K562 (cell line): ENCODE measurements around the gene VEGFB. TPM values are rescaled to one million over a fixed set of nuclear protein-coding genes. Genes with fewer than 3 reads are reported as not detected.

Experiments used
- DACH1 ChIP-seq: fragments of 450-650 bp; IDR thresholded peaks from 2 replicates; pipeline ENCODE4 v1.6.1; 2018; ENCODE audit not compliant: partially characterized antibody
- ZNF124 ChIP-seq: sonication (generic); formaldehyde crosslinking; IDR thresholded peaks from 2 replicates; pipeline ENCODE4 v1.8.1; 2022; ENCODE audit warnings: missing genetic modification reagents
- polyA plus RNA-seq, 8 experiments: library from polyadenylated mRNA; depleted of rRNA in 4 of 8; stranded (reverse) in 5 of 8; unstranded in 3 of 8; fragments of >200 nt; fragmentation: Nextera tagmentation in 2 of 8; fragmentation: Illumina TruSeq in 1 of 8; extraction: Ambion mirVana in 2 of 8; extraction: Trizol in 1 of 8; gene quantifications; 2 replicates each; pipeline versions ENCODE4 v1.2.1 to v1.2.3, GENCODE V29; 2011 to 2014; ENCODE audit warnings: inconsistent platforms in 1 of 8, missing spikeins in 1 of 8
- total RNA-seq, 7 experiments: library from RNA; depleted of rRNA in 6 of 7; stranded (reverse); fragments of >200 nt in 6 of 7; fragmentation: Illumina TruSeq in 2 of 7; extraction: Trizol in 2 of 7; gene quantifications; 2 replicates each; pipeline versions ENCODE4 v1.2.1 to v1.2.3, GENCODE V29; 2011 to 2021; ENCODE audit warnings: low replicate concordance in 1 of 7
- TF ChIP-seq, protein P1 (sequence below): sonication (generic); formaldehyde crosslinking; IDR thresholded peaks from 2 replicates; pipeline ENCODE4 v1.8.0; 2023; ENCODE audit warnings: missing genetic modification reagents, mild to moderate bottlenecking, borderline replicate concordance

Gene VEGFB
- total and polyA plus RNA-seq, 9 of the 15 experiments (the other 6 are each of a cell fraction or from before 2014, with no cell fraction given), result 11.0 to 83.4 (median 25.7) TPM

DNA sequence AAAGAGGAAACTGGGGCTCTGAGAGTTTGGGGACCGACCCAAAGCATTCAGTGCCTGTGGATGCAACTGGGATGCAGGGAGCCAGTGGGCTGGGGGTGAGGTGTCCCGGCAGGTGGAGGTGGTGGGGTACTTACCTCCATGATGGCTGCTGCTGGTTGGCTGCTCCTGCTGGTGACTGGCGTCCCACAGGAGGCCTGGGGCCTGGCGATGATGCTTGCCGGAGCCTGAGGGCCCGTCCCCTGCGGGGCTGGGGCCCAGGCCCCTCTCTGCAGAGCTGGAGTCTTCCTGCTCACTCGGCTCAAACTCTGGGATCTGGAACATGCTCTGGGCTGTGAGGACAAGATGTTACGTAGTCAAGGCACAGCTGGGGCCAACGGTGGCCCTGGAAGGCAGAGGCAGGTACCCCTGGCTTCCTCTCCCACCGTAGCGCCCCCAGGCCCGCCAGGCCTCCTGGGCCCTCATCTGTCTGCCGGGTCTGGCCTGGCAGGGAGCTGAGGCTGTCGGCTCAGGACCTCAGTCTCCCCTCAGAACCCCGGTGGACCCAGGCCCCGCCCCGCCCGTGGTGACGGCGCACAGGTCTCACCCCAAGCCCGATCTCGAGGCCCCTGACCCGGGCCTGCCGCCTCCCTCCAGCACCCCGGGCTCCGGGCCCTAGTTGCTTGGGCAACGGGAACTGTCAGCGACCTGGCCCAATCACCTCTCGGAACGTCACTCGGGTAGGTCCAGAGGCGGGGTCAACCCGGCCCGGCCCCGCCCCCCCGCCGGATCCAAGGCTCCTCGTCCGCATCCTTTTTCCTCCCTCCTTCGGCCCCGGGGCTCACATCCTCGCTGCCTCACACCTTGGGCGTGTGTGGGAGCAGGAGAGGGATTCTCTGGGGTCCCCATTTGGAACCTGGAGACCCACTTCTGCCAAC, 49.9 kb downstream of the VEGFB start, which contains the start of gene BAD (continued):
- TF ChIP-seq ZNF124 (CRISPR knock-in tag), result no peak
- TF ChIP-seq DACH1, result no peak
- TF ChIP-seq, protein P1, sequence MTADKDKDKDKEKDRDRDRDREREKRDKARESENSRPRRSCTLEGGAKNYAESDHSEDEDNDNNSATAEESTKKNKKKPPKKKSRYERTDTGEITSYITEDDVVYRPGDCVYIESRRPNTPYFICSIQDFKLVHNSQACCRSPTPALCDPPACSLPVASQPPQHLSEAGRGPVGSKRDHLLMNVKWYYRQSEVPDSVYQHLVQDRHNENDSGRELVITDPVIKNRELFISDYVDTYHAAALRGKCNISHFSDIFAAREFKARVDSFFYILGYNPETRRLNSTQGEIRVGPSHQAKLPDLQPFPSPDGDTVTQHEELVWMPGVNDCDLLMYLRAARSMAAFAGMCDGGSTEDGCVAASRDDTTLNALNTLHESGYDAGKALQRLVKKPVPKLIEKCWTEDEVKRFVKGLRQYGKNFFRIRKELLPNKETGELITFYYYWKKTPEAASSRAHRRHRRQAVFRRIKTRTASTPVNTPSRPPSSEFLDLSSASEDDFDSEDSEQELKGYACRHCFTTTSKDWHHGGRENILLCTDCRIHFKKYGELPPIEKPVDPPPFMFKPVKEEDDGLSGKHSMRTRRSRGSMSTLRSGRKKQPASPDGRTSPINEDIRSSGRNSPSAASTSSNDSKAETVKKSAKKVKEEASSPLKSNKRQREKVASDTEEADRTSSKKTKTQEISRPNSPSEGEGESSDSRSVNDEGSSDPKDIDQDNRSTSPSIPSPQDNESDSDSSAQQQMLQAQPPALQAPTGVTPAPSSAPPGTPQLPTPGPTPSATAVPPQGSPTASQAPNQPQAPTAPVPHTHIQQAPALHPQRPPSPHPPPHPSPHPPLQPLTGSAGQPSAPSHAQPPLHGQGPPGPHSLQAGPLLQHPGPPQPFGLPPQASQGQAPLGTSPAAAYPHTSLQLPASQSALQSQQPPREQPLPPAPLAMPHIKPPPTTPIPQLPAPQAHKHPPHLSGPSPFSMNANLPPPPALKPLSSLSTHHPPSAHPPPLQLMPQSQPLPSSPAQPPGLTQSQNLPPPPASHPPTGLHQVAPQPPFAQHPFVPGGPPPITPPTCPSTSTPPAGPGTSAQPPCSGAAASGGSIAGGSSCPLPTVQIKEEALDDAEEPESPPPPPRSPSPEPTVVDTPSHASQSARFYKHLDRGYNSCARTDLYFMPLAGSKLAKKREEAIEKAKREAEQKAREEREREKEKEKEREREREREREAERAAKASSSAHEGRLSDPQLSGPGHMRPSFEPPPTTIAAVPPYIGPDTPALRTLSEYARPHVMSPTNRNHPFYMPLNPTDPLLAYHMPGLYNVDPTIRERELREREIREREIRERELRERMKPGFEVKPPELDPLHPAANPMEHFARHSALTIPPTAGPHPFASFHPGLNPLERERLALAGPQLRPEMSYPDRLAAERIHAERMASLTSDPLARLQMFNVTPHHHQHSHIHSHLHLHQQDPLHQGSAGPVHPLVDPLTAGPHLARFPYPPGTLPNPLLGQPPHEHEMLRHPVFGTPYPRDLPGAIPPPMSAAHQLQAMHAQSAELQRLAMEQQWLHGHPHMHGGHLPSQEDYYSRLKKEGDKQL (CRISPR knock-in tag), result no peak
- TF ChIP-seq, all 486 proteins: peak for 61
